GM10248 (cell line): Measurements from ENCODE around the gene BTBD1.

Experiments used
- CTCF ChIA-PET: fragments of 300-600 bp; sonication (Branson Sonifier 250); formaldehyde crosslinking; extraction: SDS; loops from one replicate; lab custom pipeline; 2021; ENCODE audit warnings: antibody characterized with exemption; lab: Yijun Ruan, JAX
- POLR2A ChIA-PET: fragments of 350-650 bp; sonication (Branson Sonifier 250); formaldehyde crosslinking; extraction: SDS; loops from one replicate; lab custom pipeline; 2020; ENCODE audit warnings: antibody characterized with exemption; lab: Yijun Ruan, JAX
- DNase-seq: peaks from one replicate; pipeline ENCODE4 v3.0.0; 2012; ENCODE audit errors: extremely low spot score
- CTCF ChIP-seq: IDR thresholded peaks from 2 replicates; pipeline ENCODE4 v1.5.1; 2012; ENCODE audit warnings: mild to moderate bottlenecking, low read depth; ENCODE audit errors: extremely low read depth, missing control alignments, control extremely low read depth

BTBD1 gene

GRCh38 chr15:83066734-83067637, at the start of gene BTBD1:
Gene BTBD1, minus strand, starts transcription at chr15:83067252. Its CDS starts 101 bp downstream, at chr15:83067151.
- DNase-seq, result peak; percentile 96
- ChIA-PET CTCF (interaction anchor here (1.4 to 1.9 kb wide), 2 partner anchors 10 to 56 kb away, joined by 6 to 7 read pairs; partner anchors contain the start of gene C15orf40), POLR2A (interaction anchor here (1.0 to 1.1 kb wide), 2 partner anchors 316 to 527 kb away, joined by 3 to 5 read pairs; partner anchors contain the start of gene RPS17)
- TF ChIP-seq CTCF, result no peak

GRCh38 chr15:83115831-83116565, 48.9 kb upstream of the BTBD1 start:
- ChIA-PET POLR2A (no interaction called here), CTCF (interaction anchor here (1.2 to 2.0 kb wide), 4 partner anchors 10 to 105 kb away, joined by 3 to 6 read pairs (median 4); no protein-coding TSS in a partner anchor)
- peak; percentile 45 for DNase-seq
- TF ChIP-seq CTCF, result no peak

GRCh38 chr15:83115410-83115809, 48.4 kb upstream of the BTBD1 start:
- CTCF ChIA-PET, result interaction anchor here (1.4 to 2.0 kb wide), 2 partner anchors 10 to 21 kb away, joined by 4 to 6 read pairs; no protein-coding TSS in a partner anchor
- TF ChIP-seq CTCF, result no peak
- no peak for DNase-seq
- POLR2A ChIA-PET, result no interaction called here

GRCh38 chr15:83114856-83115255, 47.8 kb upstream of the BTBD1 start:
- CTCF ChIA-PET, result interaction anchor here (2.0 kb wide), 1 partner anchor 9 kb away, joined by 6 read pairs; no protein-coding TSS in a partner anchor
- TF ChIP-seq CTCF, result no peak
- POLR2A ChIA-PET, result no interaction called here
- DNase-seq, result no peak

GRCh38 chr15:83113881-83114674, 47.0 kb upstream of the BTBD1 start:
- DNase-seq, result no peak
- ChIA-PET CTCF (interaction anchor here (2.0 kb wide), 1 partner anchor 8 kb away, joined by 6 read pairs; no protein-coding TSS in a partner anchor), POLR2A (no interaction called here)
- no peak for TF ChIP-seq CTCF
